Retinal pigment epithelial cell (primary cell): ENCODE data around the gene PTGIR.
A peak's percentile ranks its signal among the peaks of the same experiment; 100 is the strongest.

ENCODE experiments used
- DNase-seq: peaks from one replicate; pipeline ENCODE4 v3.0.0-alpha.2; 2010; ENCODE audit warnings: low read depth
- H3K4me3 ChIP-seq: 2 replicates; pipeline ENCODE4 v1.5.1; 2011; ENCODE audit warnings: mild to moderate bottlenecking, low read length, control low read depth, moderate library complexity
- TF ChIP-seq, protein P1 (sequence below): conservative IDR thresholded peaks from 2 replicates; pipeline ENCODE4 v1.5.1; 2011; ENCODE audit warnings: low read depth, low read length, control low read depth, inconsistent platforms

The PTGIR gene

DNA sequence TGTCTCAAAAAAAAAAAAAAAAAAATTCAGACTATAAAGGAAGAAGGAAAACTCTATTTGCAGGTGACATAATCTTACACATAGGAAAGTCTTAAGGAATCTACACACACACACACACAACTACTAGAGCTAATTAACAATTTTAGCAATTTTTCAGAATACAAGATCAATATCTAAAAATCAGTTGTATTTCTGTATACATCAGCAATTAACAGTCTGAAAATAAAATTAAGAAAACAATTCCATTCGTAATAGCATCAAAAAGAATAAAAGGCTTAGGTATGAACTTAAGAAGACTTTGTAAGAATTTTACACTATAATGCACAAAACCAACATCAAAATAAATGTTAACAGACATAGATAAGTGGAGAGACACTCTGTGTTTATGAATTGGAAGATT is 39.4 kb downstream of the PTGIR start:
- H3K4me3 ChIP-seq, result no peak overlapping the region

DNA sequence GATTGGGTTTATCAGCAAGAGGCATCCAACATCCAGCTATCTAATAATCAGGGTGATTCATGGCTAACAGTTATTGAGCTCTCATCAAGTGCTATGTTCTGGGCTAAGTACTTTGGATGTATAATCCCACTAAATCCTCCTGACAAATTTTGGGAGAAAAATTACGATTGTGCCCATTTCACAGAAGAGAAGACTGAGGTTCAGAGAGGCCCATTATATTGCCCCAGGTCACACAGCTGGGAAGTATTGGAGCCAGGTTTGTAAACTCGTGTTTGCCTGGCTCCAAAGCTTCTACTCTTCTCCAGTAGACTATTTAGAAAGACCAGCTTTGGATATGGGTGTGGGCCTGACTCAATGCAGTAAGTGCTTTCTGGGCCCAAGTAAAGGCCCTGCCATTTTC is 44.6 kb downstream of the PTGIR start:
- no peak overlapping the region for H3K4me3 ChIP-seq
- DNase-seq, result no peak
- TF ChIP-seq, protein P1, sequence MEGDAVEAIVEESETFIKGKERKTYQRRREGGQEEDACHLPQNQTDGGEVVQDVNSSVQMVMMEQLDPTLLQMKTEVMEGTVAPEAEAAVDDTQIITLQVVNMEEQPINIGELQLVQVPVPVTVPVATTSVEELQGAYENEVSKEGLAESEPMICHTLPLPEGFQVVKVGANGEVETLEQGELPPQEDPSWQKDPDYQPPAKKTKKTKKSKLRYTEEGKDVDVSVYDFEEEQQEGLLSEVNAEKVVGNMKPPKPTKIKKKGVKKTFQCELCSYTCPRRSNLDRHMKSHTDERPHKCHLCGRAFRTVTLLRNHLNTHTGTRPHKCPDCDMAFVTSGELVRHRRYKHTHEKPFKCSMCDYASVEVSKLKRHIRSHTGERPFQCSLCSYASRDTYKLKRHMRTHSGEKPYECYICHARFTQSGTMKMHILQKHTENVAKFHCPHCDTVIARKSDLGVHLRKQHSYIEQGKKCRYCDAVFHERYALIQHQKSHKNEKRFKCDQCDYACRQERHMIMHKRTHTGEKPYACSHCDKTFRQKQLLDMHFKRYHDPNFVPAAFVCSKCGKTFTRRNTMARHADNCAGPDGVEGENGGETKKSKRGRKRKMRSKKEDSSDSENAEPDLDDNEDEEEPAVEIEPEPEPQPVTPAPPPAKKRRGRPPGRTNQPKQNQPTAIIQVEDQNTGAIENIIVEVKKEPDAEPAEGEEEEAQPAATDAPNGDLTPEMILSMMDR, result no peak

More for the DNA sequence above, 39.4 kb downstream of the PTGIR start:
- TF ChIP-seq, protein P1, result no peak
- DNase-seq, result no peak

DNA sequence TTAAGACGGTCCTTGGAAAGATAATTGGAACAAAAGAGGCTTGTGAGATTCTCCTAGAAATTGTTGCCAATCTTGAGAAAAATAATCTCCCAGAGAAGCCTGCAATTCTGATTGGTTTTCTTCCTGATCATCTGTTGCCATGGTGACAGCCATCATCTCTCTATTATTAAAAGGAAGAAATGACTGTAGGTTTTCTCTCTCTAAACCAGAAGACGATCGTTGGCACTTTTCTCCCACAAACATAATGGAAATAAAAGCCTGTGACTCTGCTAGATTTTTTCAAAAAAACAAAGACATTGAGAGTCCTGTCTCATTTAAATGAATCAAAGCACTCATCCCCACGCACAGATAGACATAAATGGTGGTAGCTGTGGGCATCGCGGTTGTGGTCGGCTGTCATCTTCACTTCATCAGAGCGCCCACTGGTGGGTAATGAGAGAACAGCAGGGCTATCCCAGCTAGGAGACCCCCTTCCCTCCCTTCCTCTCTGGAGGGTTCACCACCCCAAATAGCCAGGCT is 45.5 kb downstream of the PTGIR start:
- no peak for DNase-seq
- H3K4me3 ChIP-seq, result no peak overlapping the region
- TF ChIP-seq, protein P1, result peak; percentile 66

DNA sequence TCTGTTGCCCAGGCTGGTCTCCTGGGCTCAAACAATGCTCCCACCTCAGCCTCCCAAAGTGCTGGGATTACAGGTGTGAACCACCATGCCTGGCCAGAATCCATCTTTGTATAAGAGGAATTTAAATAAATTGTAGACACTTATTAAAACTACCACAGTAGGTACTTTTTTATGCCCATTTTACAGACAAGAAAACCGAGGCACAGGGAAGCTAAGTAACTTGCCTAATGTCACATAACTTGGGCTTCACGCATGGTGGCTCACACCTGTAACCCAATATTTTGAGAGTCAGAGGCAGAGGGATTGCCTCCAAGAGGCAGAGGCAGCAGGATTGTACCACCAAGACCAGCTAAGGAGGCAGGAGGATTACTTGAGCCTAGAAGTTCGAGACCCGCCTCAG is 46.4 kb downstream of the PTGIR start:
- no peak overlapping the region for H3K4me3 ChIP-seq
- TF ChIP-seq, protein P1, result no peak
- no peak for DNase-seq

- no peak overlapping the region for H3K4me3 ChIP-seq
- DNase-seq, result peak; percentile 24
- TF ChIP-seq, protein P1, result no peak
These were observed 50.4 kb downstream of the PTGIR start for GRCh38 chr19:46574533-46574932.

DNA sequence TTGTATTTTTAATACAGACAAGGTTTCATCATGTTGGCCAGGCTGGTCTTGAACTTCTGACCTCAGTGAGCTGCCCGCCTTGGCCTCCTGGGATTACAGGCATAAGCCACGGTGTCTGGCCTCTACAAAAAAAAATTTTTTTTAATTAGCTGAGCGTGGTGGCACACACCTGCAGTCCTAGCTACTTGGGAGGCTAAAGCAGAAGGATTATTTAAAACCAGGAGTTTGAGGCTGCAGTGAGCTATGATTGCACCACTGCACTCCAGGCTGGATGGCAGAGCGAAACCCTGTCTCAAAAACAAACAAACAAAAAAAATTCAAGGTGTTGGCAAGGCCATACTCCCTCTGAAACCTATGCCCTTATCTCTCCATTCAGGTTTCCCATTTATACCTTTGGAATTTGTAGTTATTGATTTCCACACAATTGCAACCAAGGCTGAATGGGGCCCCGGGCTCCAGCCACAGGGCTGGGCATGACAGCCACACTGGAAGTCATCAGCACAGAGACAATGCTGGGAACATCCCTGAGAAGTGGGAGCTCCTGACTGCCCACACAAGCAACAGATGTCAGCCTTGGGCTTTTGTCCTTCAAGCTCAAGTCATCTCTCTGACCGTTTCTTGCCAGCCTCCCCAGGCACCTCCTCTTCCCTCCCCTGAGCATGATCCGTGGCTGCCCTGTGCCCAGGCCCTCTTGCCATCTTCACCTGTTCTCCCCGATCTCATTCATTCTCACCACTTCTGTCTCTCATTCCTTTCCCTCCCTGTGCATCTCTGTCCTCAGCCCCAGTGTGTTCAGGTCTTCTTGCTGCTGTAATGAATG is 51.0 kb downstream of the PTGIR start:
- TF ChIP-seq, protein P1, result no peak
- DNase-seq, result no peak
- H3K4me3 ChIP-seq, result no peak overlapping the region

DNA sequence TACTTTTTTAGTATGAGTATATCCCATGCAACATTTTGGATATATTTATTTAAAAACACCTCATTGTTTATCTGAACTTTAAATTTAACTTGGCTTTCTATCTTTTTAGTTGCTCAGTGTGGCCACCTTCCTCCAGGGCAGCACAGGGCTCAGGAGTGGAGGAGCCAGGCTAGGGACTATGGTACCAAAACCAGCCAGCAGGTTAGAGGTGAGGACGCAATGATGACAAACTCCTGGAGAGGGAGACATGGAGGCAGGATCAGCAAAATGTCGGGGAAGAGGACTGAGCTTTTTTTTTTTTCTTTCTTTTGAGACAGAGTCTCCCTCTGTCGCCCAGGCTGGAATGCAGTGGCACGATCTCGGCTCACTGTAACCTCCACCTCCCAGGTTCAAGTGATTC is 53.4 kb downstream of the PTGIR start:
- TF ChIP-seq, protein P1, result peak; percentile 41
- DNase-seq, result no peak
- H3K4me3 ChIP-seq, result no peak overlapping the region
